ENCODE data around the gene FOXB2. TPM values are rescaled to one million over a fixed set of nuclear protein-coding genes. Genes with fewer than 3 reads are reported as not detected.

FOXB2 gene
- total and polyA plus RNA-seq, 2 donors (not counting 3 experiments of a cell fraction or from before 2014, with no cell fraction given), result not detected

GRCh38 chr9:76985581-76985980, 33.9 kb upstream of the FOXB2 start:
- H3K9ac ChIP-seq (replicated peaks; ENCODE audit: extremely low read depth, insufficient read depth, low read length), result no peak overlapping the region
- no peak for DNase-seq (ENCODE audit: low read depth, low spot score)
- CTCF ChIA-PET, result no interaction called here
- no TSS peak for BruUV-seq (replicated peaks)
- H3K9me1 ChIP-seq (replicated peaks; ENCODE audit: control insufficient read depth, extremely low read depth, insufficient read depth, low read length), result no peaks in the 10 kb centered on the region
- no peaks in the 10 kb centered on the region for H3K9me3 ChIP-seq (replicated peaks; ENCODE audit: control insufficient read depth, insufficient read depth, low read length)
- no peak overlapping the region for H3K4me2 ChIP-seq (ENCODE audit: insufficient read depth, low read length)
- dilution Hi-C loops (cut with MboI; ENCODE audit: extremely low pct_ligation_motif_present, low sequenced_read_pairs) (no loop called here), intact Hi-C loops (cut with micrococcal nuclease) (no loop called here)
- no peak overlapping the region for H2AFZ ChIP-seq (ENCODE audit: low read depth, low read length)
- FAIRE-seq, result no peak
- H4K20me1 ChIP-seq (replicated peaks; ENCODE audit: control insufficient read depth, extremely low read depth, insufficient read depth, low read length), result no peaks in the 10 kb centered on the region
- H3K4me1 ChIP-seq (ENCODE audit: control insufficient read depth, extremely low read depth, insufficient read depth, low read length), result no peaks in the 10 kb centered on the region
- POLR2A ChIA-PET, result no interaction called here
- H3K4me3 ChIP-seq (replicated peaks in 1 of 3; ENCODE audit: insufficient read depth in 1 of 3, low read depth in 1 of 3, low read length in 3 of 3), result no peak overlapping the region
- TF ChIP-seq POLR2AphosphoS5 (IDR thresholded peaks at IDR 0.05; ENCODE audit: insufficient read depth, low read depth, low read length) (no peak), EZH2 (IDR thresholded peaks at IDR 0.05; ENCODE audit: borderline replicate concordance, low read depth, low read length, severe bottlenecking) (no peak), FOS (IDR thresholded peaks at IDR 0.05; ENCODE audit: borderline replicate concordance, insufficient read depth, low read length) (no peak), POLR2A (IDR thresholded peaks at IDR 0.05; ENCODE audit: low read depth, low read length) (no peak), JUN (IDR thresholded peaks at IDR 0.05; ENCODE audit: borderline replicate concordance, insufficient read depth, insufficient read length, low read depth) (no peak), GATA2 (IDR thresholded peaks at IDR 0.05; ENCODE audit: insufficient read depth, insufficient read length, low read depth, low read length) (no peak), MYC (IDR thresholded peaks at IDR 0.05; ENCODE audit: low read depth, low read length) (no peak)
- TF ChIP-seq, protein P1, sequence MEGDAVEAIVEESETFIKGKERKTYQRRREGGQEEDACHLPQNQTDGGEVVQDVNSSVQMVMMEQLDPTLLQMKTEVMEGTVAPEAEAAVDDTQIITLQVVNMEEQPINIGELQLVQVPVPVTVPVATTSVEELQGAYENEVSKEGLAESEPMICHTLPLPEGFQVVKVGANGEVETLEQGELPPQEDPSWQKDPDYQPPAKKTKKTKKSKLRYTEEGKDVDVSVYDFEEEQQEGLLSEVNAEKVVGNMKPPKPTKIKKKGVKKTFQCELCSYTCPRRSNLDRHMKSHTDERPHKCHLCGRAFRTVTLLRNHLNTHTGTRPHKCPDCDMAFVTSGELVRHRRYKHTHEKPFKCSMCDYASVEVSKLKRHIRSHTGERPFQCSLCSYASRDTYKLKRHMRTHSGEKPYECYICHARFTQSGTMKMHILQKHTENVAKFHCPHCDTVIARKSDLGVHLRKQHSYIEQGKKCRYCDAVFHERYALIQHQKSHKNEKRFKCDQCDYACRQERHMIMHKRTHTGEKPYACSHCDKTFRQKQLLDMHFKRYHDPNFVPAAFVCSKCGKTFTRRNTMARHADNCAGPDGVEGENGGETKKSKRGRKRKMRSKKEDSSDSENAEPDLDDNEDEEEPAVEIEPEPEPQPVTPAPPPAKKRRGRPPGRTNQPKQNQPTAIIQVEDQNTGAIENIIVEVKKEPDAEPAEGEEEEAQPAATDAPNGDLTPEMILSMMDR (IDR thresholded peaks at IDR 0.05; ENCODE audit: extremely low read depth in 1 of 2, insufficient read depth in 1 of 2, low read depth in 1 of 2, low read length in 2 of 2), result no peak
- TF ChIP-seq, protein P2, sequence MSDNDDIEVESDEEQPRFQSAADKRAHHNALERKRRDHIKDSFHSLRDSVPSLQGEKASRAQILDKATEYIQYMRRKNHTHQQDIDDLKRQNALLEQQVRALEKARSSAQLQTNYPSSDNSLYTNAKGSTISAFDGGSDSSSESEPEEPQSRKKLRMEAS (IDR thresholded peaks at IDR 0.05; ENCODE audit: insufficient read depth, insufficient read length), result no peak
- no peak overlapping the region for H3K27ac ChIP-seq (ENCODE audit: insufficient read depth, low read depth, low read length)
- peaks cover 9 to 10% of the 10 kb centered on the region in 2 experiments for H3K27me3 ChIP-seq (ENCODE audit: control insufficient read depth in 2 of 2, insufficient read depth in 2 of 2, low read length in 2 of 2)
- H3K79me2 ChIP-seq (ENCODE audit: control insufficient read depth, insufficient read depth, low read length), result no peaks in the 10 kb centered on the region
- no peaks in the 10 kb centered on the region for H3K36me3 ChIP-seq (ENCODE audit: control insufficient read depth in 2 of 2, extremely low read depth in 1 of 2, insufficient read depth in 2 of 2, low read length in 2 of 2)
